ENCODE data around the gene CLDN16. TPM values are rescaled to one million over a fixed set of nuclear protein-coding genes. Genes with fewer than 3 reads are reported as not detected.

CLDN16 gene
- total RNA-seq, 3 donors from 2014 or later (not counting 1 experiment from before 2014, with no cell fraction given), result not detected

- no peak for TF ChIP-seq CTCF (IDR thresholded peaks at IDR 0.05)
- H3K36me3 ChIP-seq (ENCODE audit: control insufficient read depth, insufficient read depth, low read length), result no peaks in the 10 kb centered on the region
- no peak overlapping the region for H3K4me3 ChIP-seq (ENCODE audit: low read length)
- Mint-ChIP-seq H3K27ac (no peak overlapping the region), H3K4me1 (no peaks in the 10 kb centered on the region), H3K9me3 (peaks cover 0 to 2% of the 10 kb centered on the region in 2 donors), H3K4me3 (no peak overlapping the region), H3K27me3 (ENCODE audit: low read depth in 2 of 2) (no peaks in the 10 kb centered on the region), H3K36me3 (no peaks in the 10 kb centered on the region)
- intact Hi-C loops (cut with micrococcal nuclease), result no loop called here
- no peak for ATAC-seq
- H3K27me3 ChIP-seq (ENCODE audit: control insufficient read depth, insufficient read depth, low read length), result no peaks in the 10 kb centered on the region
- H3K9me3 ChIP-seq (ENCODE audit: control insufficient read depth, insufficient read depth, low read length), result no peaks in the 10 kb centered on the region
- no peak overlapping the region for H3K27ac ChIP-seq (ENCODE audit: low read length)
- 61% methylated on average over 2 of the region's 2 CpGs for WGBS (ENCODE audit: insufficient coverage)
- DNase-seq, result no peak
- no peaks in the 10 kb centered on the region for H3K4me1 ChIP-seq (ENCODE audit: control insufficient read depth, insufficient read depth, low read length)
These were observed 16.8 kb upstream of the CLDN16 start for GRCh38 chr3:190371152-190371551.

GRCh38 chr3:190375246-190375645 is 12.7 kb upstream of the CLDN16 start:
- Histone ChIP-seq H3K4me1 (ENCODE audit: control insufficient read depth, insufficient read depth, low read length) (no peaks in the 10 kb centered on the region), H3K4me3 (ENCODE audit: low read length) (no peak overlapping the region), H3K9me3 (ENCODE audit: control insufficient read depth, insufficient read depth, low read length) (no peaks in the 10 kb centered on the region), H3K27ac (ENCODE audit: low read length) (no peak overlapping the region), H3K27me3 (ENCODE audit: control insufficient read depth, insufficient read depth, low read length) (no peaks in the 10 kb centered on the region), H3K36me3 (ENCODE audit: control insufficient read depth, insufficient read depth, low read length) (no peaks in the 10 kb centered on the region)
- Mint-ChIP-seq H3K9me3 (peaks cover 4 to 9% of the 10 kb centered on the region in 2 donors), H3K4me1 (no peaks in the 10 kb centered on the region), H3K27me3 (ENCODE audit: low read depth in 2 of 2) (no peaks in the 10 kb centered on the region), H3K4me3 (no peak overlapping the region), H3K36me3 (no peaks in the 10 kb centered on the region), H3K27ac (no peak overlapping the region)
- ATAC-seq (no peak), DNase-seq (no peak)
- no peak for TF ChIP-seq CTCF (IDR thresholded peaks at IDR 0.05)
- intact Hi-C loops (cut with micrococcal nuclease), result no loop called here

GRCh38 chr3:190375671-190376070 is 12.3 kb upstream of the CLDN16 start:
- TF ChIP-seq CTCF (IDR thresholded peaks at IDR 0.05), result no peak
- H3K4me1 Mint-ChIP-seq, result no peaks in the 10 kb centered on the region
- DNase-seq, result no peak
- no peaks in the 10 kb centered on the region for H3K9me3 ChIP-seq (ENCODE audit: control insufficient read depth, insufficient read depth, low read length)
- intact Hi-C loops (cut with micrococcal nuclease), result no loop called here
- no peaks in the 10 kb centered on the region for H3K27me3 ChIP-seq (ENCODE audit: control insufficient read depth, insufficient read depth, low read length)
- no peak overlapping the region for H3K4me3 Mint-ChIP-seq
- H3K27ac Mint-ChIP-seq, result no peak overlapping the region
- no peaks in the 10 kb centered on the region for H3K4me1 ChIP-seq (ENCODE audit: control insufficient read depth, insufficient read depth, low read length)
- 73% methylated on average over 3 of the region's 3 CpGs for WGBS (ENCODE audit: insufficient coverage)
- no peaks in the 10 kb centered on the region for H3K36me3 Mint-ChIP-seq
- H3K4me3 ChIP-seq (ENCODE audit: low read length), result no peak overlapping the region
- no peaks in the 10 kb centered on the region for H3K27me3 Mint-ChIP-seq (ENCODE audit: low read depth in 2 of 2)
- ATAC-seq, result no peak
- H3K27ac ChIP-seq (ENCODE audit: low read length), result no peak overlapping the region
- peaks cover 4 to 9% of the 10 kb centered on the region in 2 donors for H3K9me3 Mint-ChIP-seq
- no peaks in the 10 kb centered on the region for H3K36me3 ChIP-seq (ENCODE audit: control insufficient read depth, insufficient read depth, low read length)

GRCh38 chr3:190378240-190378891 is 9.6 kb upstream of the CLDN16 start:
- Mint-ChIP-seq H3K9me3 (peaks cover 4 to 9% of the 10 kb centered on the region in 2 donors), H3K27ac (no peak overlapping the region), H3K4me1 (no peaks in the 10 kb centered on the region), H3K27me3 (ENCODE audit: low read depth in 2 of 2) (no peaks in the 10 kb centered on the region), H3K36me3 (no peaks in the 10 kb centered on the region), H3K4me3 (no peak overlapping the region)
- no peak for DNase-seq
- 75% methylated on average over 5 of the region's 6 CpGs for whole genome bisulfite sequencing (ENCODE audit: insufficient coverage)
- Histone ChIP-seq H3K27ac (ENCODE audit: low read length) (no peak overlapping the region), H3K4me1 (ENCODE audit: control insufficient read depth, insufficient read depth, low read length) (no peaks in the 10 kb centered on the region), H3K4me3 (ENCODE audit: low read length) (no peak overlapping the region), H3K9me3 (ENCODE audit: control insufficient read depth, insufficient read depth, low read length) (no peaks in the 10 kb centered on the region), H3K36me3 (ENCODE audit: control insufficient read depth, insufficient read depth, low read length) (no peaks in the 10 kb centered on the region), H3K27me3 (ENCODE audit: control insufficient read depth, insufficient read depth, low read length) (no peaks in the 10 kb centered on the region)
- ATAC-seq, result no peak
- TF ChIP-seq CTCF (IDR thresholded peaks at IDR 0.05), result no peak
- intact Hi-C loops (cut with micrococcal nuclease), result no loop called here
